ENCODE data around the gene ZDHHC16.

GRCh38 chr10:97442277-97442676, 3.7 kb upstream of the ZDHHC16 start:
- TF ChIP-seq EP300 (IDR thresholded peaks at IDR 0.05; ENCODE audit: borderline replicate concordance) (no peak), YY1 (IDR thresholded peaks at IDR 0.05; ENCODE audit: low read depth) (no peak), REST (IDR thresholded peaks at IDR 0.05; ENCODE audit: low read depth) (no peak), MAX (IDR thresholded peaks at IDR 0.05) (no peak)

Data from Ishikawa (cell line).